Nephron progenitor cell (in vitro differentiated cells): ENCODE measurements around the gene MYO1H.

ENCODE experiments used
- DNase-seq: peaks from one replicate; pipeline ENCODE4 v3.0.0; 2021
- H3K27ac Mint-ChIP-seq: 2 replicates; pipeline ENCODE4 v1.8.0; 2021; ENCODE audit warnings: mild to moderate bottlenecking, moderate library complexity, mixed read lengths
- H3K27me3 Mint-ChIP-seq: 2 replicates; pipeline ENCODE4 v1.8.0; 2021; ENCODE audit warnings: mild to moderate bottlenecking, low read depth, mixed read lengths; ENCODE audit not compliant: poor library complexity
- H3K36me3 Mint-ChIP-seq: 2 replicates; pipeline ENCODE4 v1.8.0; 2021; ENCODE audit warnings: low read depth, mixed read lengths
- H3K4me1 Mint-ChIP-seq: 2 replicates; pipeline ENCODE4 v1.8.0; 2021; ENCODE audit warnings: mixed read lengths
- H3K4me3 Mint-ChIP-seq: 2 replicates; pipeline ENCODE4 v1.8.0; 2021; ENCODE audit warnings: mild to moderate bottlenecking, moderate library complexity, mixed read lengths
- H3K9me3 Mint-ChIP-seq: 2 replicates; pipeline ENCODE4 v1.8.0; 2021; ENCODE audit warnings: mild to moderate bottlenecking, moderate library complexity, mixed read lengths
- TF ChIP-seq, protein P1 (sequence below): fragments of 200-600 bp; sonication (generic); IDR thresholded peaks from 2 replicates; pipeline ENCODE4 v1.5.0; 2021; ENCODE audit warnings: antibody characterized with exemption

MYO1H gene

GRCh38 chr12:109482491-109482890, 134.8 kb downstream of the MYO1H start:
- peaks cover 19% of the 10 kb centered on the region for H3K4me1 Mint-ChIP-seq
- DNase-seq = no peak
- peaks cover 19% of the 10 kb centered on the region for H3K36me3 Mint-ChIP-seq
- no peak overlapping the region for H3K27ac Mint-ChIP-seq
- no peaks in the 10 kb centered on the region for H3K27me3 Mint-ChIP-seq
- no peaks in the 10 kb centered on the region for H3K9me3 Mint-ChIP-seq
- TF ChIP-seq, protein P1, sequence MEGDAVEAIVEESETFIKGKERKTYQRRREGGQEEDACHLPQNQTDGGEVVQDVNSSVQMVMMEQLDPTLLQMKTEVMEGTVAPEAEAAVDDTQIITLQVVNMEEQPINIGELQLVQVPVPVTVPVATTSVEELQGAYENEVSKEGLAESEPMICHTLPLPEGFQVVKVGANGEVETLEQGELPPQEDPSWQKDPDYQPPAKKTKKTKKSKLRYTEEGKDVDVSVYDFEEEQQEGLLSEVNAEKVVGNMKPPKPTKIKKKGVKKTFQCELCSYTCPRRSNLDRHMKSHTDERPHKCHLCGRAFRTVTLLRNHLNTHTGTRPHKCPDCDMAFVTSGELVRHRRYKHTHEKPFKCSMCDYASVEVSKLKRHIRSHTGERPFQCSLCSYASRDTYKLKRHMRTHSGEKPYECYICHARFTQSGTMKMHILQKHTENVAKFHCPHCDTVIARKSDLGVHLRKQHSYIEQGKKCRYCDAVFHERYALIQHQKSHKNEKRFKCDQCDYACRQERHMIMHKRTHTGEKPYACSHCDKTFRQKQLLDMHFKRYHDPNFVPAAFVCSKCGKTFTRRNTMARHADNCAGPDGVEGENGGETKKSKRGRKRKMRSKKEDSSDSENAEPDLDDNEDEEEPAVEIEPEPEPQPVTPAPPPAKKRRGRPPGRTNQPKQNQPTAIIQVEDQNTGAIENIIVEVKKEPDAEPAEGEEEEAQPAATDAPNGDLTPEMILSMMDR = no peak
- H3K4me3 Mint-ChIP-seq = no peak overlapping the region

GRCh38 chr12:109482894-109483293, 135.2 kb downstream of the MYO1H start:
- DNase-seq = no peak
- H3K4me1 Mint-ChIP-seq = peaks cover 17% of the 10 kb centered on the region
- H3K27me3 Mint-ChIP-seq = no peaks in the 10 kb centered on the region
- no peaks in the 10 kb centered on the region for H3K9me3 Mint-ChIP-seq
- no peak overlapping the region for H3K27ac Mint-ChIP-seq
- H3K36me3 Mint-ChIP-seq = peaks cover 19% of the 10 kb centered on the region
- H3K4me3 Mint-ChIP-seq = no peak overlapping the region
- TF ChIP-seq, protein P1 = no peak

- Mint-ChIP-seq H3K27me3 (no peaks in the 10 kb centered on the region), H3K4me3 (no peak overlapping the region), H3K9me3 (no peaks in the 10 kb centered on the region), H3K36me3 (peaks cover 20% of the 10 kb centered on the region), H3K4me1 (peaks cover 12% of the 10 kb centered on the region), H3K27ac (no peak overlapping the region)
- TF ChIP-seq, protein P1 = no peak
- DNase-seq = no peak
These were observed 135.6 kb downstream of the MYO1H start for GRCh38 chr12:109483346-109483745.

GRCh38 chr12:109485201-109485600, 137.5 kb downstream of the MYO1H start:
- Mint-ChIP-seq H3K4me1 (no peaks in the 10 kb centered on the region), H3K9me3 (no peaks in the 10 kb centered on the region), H3K36me3 (peaks cover 36% of the 10 kb centered on the region), H3K27ac (no peak overlapping the region), H3K27me3 (no peaks in the 10 kb centered on the region), H3K4me3 (no peak overlapping the region)
- no peak for DNase-seq
- TF ChIP-seq, protein P1 = no peak

- H3K27ac Mint-ChIP-seq = no peak overlapping the region
- TF ChIP-seq, protein P1 = no peak
- peaks cover 44% of the 10 kb centered on the region for H3K36me3 Mint-ChIP-seq
- no peaks in the 10 kb centered on the region for H3K9me3 Mint-ChIP-seq
- H3K27me3 Mint-ChIP-seq = no peaks in the 10 kb centered on the region
- no peaks in the 10 kb centered on the region for H3K4me1 Mint-ChIP-seq
- no peak overlapping the region for H3K4me3 Mint-ChIP-seq
- no peak for DNase-seq
These were observed 139.7 kb downstream of the MYO1H start for GRCh38 chr12:109487181-109488050.
